GM21390 (cell line): ENCODE measurements around the gene SPTBN4.
"Not testable (repeated sequence)": the region's sequence is repeated elsewhere in the genome, so short reads cannot be mapped to it uniquely, and the experiment has no call there.

Experiments used
- ATAC-seq: cut with Tn5 transposase; IDR thresholded peaks from one replicate; pipeline ENCODE4 v1.9.1; 2021; ENCODE audit not compliant: unreplicated experiment

SPTBN4 gene

DNA sequence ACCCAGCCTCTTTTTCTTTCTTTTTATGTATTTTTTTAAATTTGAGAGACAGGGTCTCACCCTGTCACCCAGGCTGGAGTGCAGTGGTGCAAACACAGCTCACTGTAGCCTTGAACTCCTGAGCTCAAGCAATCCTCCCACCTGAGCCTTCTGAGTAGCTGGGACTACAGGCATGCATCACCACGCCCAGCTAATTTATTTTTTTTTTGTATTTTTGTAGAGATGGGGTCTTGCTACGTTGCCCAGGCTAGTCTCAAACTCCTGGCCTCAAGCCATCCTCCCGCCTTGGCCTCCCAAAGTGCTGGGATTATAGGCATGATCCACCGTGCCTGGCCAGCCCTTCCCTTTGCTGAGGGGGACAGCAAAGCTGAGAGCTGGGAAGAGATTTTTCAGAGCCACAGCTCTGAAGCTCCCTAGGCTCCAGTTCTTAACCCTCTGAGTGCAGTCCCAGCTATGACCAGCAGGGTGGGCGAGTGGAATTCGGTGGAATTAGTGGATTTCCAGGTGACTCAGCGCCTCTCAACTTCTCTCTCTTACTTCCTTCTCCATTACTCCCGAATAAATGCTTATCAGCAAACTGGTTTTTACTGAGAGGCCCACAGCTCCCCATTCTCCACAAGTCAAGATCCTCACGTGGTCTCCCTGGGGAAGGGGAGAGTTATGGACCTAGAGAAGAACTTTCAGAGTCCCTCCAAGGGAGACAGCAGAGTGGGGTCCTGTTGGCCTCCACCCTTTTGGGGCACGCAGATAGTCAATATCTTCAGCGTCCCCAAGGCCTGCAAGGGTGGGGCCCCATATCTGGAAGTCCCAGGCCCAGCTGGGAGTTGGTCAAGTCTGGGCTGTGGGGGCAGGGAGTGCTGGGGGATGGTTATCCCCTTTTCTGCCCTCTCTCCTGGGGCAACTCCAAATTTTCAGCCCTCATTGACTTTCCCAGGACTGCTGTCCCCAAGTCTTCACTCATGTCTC, 2.5 kb upstream of the SPTBN4 start:
- ATAC-seq = no peak

DNA sequence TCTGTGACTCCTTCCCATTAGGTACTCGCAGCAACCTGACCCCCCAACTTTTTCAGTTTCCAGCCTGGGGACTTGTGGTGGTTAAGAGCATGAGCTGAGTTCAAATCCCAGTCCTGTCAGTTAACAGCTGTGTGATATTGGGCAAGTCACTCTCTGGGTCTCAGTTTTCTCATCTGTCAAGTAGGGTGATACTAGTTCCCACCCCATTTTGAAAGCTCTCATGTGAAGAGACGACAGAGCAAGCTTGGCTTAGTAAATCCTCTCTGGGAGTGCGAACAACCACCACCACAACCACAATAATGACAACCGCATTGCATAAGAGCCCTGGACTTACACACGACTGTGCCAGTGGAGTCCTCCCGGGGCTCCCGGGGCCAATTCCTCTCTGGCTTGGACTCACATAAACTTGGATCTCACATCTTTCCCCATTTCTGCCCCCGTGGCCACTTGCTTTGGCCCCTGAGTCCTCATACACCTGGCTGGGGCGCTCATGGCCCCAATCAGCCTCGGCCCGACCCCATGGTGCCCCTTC, 1.7 kb upstream of the SPTBN4 start:
- ATAC-seq = no peak

DNA sequence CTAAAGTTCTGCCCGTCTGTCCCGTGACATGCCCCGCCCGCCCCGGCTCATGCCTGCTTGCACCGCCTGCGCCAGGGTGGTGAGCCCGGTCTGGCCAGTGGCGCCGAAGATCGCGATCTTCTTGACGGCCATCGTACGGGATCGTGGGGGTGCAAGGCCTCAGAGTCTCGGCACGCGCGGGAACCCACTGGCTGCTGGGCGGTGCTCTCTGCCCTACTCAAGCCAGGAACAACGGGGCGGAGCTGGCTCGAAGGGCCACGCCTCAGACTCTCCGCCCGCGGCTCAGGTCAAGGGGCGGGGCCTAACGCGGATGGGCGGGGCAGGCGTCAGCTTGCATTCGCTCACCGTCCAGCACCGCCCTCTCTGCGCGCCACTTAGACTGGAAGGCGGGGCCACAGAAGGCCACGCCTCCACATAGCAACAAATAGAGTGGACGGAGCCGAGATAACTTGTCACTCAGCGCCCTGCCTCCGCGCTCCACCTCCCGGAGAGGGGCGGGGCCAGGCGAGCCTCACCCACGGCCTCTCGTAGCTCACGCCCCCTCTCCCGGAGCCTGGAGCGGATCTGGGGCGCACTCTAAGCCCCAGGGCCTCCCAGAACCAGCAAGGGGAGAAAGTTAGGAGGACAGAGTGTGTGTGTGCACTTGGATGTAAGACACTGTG, 1.1 kb upstream of the SPTBN4 start, which contains the start of gene BLVRB:
BLVRB (minus strand) TSS at position 189 of the 662 bp plus-strand sequence; CDS start at position 132, 57 bp downstream.
- peak; percentile 79 for ATAC-seq

DNA sequence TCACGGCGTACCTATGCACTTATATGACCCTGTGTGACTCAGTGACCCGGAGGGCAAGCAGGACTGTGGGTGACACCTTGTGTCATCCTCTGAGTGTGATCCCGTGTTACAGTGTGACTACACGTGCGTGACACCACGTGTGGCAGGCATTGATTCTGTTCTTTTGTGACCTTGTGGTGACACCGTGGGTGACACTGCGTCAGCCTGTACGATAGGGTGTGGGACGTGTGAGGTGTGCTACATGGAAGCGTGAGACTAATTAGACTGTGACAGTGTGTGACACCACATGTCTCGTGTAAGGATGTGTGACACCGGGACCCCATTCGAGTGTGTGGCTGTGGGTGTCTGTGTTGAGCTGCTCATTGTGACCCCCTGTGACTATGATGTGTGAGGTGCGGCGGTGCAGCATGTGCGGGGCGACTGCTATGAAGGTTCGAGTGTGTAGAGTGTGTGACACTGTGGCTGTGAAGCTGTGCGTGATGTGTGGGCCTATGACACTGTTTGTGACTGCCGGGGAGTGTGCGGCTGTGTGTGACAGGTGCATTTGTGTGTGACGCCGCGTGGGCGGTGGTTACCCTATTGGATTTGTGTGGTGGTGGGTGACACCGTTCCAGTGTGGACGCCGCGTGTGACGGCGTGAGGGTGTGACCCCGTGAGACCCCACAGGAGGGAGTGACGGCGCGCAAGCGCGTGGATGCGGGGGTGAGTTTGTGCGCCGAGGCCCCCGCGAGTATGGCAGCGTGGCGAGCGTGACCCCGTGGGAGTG, 399 bp upstream of the SPTBN4 start:
- ATAC-seq = peak; percentile 32

DNA sequence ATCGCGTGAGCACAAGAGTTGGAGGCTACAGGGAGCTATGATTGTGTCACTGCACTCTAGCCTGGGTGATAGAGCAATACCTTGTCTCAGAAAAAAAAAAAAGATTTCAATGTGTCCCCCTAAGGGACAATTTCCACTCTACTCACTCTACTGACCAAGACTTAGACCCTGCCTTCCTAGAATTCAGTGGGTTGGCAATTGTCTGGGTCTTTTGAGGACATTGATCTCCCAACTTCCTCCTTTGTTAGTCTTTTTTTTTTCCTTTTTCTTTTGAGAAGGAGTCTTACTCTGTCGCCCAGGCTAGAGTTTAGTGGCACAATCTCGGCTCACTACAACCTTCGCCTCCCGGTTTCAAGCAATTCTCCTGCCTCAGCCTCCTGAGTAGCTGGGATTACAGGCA, 2.2 kb downstream of the SPTBN4 start:
- no peak for ATAC-seq

DNA sequence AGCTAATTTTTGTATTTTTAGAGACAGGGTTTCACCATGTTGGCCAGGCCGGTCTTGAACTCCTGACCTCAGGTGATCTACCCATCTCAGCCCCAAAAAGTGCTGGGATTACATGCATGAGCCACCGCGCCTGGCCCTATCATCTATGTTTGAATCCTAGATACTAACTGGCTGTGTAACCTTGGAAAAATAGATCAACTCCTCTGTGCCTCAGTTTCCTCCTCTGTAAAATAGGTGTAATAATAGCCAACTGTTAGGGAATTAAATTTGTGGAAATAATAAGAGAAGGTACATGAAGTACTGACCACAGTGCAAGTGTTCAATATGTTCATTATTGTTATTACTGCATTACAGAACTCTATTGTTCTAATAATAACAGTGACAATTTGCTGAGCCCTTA, 4.3 kb downstream of the SPTBN4 start:
- ATAC-seq = no peak

DNA sequence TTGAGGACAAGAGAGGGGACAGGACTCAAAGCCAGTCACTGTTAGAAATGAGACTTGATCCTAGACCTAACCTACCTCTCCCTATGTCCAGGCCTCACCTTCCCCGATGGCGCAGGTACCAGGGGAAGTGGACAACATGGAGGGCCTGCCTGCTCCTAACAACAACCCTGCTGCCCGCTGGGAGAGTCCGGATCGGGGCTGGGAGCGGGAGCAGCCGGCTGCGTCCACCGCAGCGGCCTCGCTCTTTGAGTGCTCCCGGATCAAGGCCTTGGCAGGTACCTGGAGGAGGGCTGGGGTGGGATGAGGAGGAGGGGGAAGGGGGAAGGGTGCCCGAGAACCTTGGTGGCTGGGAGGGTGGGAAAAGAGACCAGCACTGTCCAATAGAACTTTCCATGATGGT, 5.7 kb downstream of the SPTBN4 start:
- ATAC-seq = no peak

DNA sequence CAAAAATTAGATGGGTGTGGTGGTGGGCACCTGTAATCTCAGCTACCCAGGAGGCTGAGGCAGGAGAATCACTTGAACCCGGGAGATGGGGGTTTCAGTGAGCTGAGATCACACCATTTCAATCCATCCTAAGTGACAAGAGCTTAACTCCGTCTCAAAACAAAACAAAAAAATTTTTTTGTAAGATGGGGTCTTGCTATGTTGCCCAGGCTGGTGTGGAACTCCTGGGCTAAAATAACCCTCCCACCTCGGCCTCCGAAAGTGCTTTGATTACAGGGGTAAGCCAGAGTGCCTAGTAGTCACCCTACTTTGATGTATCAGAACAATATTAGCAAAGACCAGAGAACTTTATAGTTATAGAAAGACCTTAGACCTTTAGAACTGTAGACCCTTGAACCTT, 7.9 kb downstream of the SPTBN4 start:
- no peak for ATAC-seq

DNA sequence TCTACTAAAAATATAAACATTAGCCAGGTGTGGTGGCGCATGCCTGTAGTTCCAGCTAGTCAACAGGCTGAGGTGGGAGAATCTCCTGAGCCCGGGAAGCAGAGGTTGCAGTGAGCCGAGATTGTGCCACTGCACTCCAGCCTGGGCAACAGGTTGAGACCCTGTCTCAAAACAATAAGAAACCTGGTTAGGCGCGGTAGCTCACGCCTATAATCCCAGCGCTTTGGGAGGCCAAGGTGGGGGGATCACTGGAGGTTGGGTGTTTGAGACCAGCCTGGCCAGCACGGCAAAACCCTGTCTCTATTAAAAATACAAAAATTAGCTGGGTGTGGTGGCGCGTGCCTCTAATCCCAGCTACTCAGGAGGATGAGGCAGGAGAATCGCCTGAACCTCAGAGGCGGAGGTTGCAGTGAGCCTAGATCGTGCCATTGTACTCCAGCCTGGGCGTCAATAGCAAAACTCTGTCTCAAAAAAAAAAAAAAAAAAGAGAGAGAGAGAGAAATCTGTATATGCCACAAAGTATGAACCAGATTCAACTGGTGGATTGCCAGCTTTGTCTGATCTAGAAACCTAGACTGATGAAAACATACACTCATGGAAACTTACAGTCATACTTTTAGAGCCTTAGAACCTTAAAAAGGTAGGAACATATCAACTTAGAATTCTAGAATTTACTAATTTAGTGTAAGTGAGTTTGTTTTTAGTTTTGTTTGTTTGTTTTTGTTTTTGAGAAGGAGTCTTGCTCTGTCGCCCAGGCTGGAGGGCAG, 9.3 kb downstream of the SPTBN4 start:
- not testable (repeated sequence) for ATAC-seq

DNA sequence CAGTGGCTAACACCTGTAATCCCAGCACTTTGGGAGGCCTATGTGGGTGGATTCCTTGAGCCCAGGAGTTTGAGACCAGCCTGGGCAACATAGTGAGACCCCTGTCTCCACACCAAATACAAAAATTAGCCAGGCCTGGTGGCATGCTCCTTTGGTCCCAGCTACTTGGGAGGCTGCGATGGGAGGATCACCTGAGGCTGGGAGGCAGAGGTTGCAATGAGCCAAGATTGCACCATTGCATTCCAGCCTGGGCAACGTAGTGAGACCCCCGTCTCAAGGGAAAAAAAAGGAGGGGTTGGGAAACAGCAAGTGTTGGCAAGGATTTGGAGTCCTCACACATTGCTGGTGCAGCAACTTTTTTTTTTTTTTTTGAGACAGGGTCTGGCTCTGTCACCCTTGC, 19.2 kb downstream of the SPTBN4 start:
- ATAC-seq = no peak

DNA sequence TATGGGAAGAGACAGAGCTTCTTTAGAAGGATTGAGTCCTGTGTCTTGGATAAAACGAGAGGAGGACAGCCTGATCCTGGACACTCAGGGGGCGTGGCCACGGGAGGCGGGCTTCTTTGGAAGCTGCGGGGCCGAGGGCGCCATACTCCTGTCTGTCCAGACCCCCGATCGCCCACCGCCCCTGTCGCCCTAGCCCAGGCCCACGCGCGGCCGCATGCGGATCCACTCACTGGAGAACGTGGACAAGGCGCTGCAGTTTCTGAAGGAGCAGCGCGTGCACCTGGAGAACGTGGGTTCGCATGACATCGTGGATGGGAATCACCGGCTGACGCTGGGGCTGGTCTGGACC, 23.1 kb downstream of the SPTBN4 start:
- ATAC-seq = no peak

DNA sequence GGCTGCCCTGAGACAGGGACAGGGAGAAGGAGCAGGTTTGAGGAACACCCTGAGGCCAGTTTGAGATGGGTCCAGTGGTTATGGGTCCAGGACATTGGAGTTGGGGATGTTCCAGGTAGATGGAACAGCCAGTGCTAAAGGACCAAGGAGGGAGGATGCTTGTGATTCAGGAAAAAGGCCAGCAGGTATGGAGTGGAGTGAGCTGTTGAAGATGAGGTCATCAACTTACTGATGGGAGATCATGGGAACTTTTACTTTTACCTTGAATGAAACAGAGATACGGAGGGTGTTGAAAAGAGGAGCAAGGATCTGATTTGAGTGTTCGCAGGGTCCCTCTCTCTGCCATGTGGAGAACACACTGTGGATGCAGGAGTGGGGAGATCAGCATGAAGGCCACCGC, 25.5 kb downstream of the SPTBN4 start:
- no peak for ATAC-seq

DNA sequence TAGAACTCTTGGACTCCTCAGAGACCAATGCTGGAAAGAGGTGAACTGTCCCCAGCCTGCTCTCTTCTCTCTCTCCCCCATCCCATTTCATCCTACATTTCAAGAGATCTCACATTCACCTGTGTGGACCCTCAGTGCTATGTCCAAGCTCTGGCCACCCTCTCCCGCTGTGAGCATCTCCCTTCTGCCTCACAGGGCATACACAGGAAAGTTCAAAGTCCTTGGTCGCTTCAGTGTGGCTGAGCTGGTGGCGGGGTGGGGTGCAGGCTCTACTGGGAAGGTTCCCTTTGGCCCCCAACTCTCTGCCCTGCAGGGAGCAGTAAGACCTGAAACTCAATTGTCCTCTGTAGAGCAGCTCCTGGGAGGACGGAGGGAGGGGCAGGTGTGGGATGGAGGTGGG, 27.0 kb downstream of the SPTBN4 start:
- ATAC-seq = no peak

DNA sequence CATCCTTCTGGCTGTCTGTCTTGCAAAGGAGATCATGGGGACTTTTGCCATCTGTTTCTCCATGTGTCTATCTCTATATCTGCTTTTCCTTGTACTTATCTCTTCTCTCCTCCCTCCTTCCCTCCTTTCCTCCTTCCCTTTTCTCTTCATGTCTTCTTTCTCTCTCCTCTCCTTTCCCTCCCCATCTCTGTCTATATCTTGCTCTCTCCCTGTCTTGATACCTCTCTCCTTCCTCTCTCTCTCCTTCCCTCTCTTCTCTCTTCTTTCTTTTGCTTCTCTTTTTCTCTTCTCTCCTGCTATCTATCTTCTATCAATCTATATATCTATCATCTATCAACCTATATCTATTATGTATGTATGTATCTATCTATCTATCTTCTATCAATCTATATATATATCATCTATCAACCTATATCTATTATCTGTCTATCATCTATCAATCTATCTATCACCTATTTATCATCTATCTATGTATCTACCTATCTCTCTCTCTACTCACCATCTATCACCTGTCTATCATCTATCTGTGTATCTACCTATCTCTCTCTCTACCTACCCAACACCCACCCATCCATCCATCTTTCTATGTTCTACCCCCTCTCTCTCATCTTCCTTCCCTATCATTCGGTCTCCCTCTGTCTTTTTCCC, 27.5 kb downstream of the SPTBN4 start:
- ATAC-seq = no peak

DNA sequence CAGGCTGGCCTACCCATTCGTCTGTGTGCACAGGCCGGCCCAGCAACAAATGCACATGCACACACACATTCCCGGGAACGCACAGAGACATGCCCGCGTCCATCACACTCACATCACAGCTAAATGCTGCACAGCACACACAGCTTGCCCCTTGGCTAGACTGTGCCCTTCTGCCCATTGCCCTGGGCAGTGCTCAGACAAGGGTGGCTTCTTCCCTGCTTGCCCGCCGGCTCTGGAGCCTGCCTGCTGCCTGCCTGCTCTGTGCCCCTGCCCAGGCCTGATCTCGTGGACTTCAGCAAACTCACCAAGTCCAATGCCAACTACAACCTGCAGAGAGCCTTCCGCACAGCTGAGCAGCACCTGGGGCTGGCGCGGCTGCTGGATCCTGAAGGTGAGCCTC, 30.4 kb downstream of the SPTBN4 start:
- ATAC-seq = no peak

DNA sequence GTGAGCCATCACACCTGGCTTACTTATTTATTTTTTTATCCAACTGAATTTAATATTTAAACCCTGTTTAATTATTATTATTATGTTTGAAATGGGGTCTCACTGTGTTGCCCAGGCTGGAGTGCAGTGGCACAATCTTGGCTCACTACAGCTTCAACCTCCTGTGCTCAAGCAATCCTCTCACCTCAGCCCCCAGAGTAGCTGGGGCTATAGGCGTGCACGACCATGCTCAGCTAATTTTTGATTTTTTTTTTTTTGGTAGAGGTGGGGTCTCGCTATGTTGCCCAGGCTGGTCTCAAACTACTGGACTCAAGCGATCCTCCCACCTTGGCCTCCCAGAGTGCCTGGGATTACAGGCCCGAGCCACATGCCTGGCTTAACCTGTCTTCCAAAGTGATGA, 32.5 kb downstream of the SPTBN4 start:
- no peak for ATAC-seq

DNA sequence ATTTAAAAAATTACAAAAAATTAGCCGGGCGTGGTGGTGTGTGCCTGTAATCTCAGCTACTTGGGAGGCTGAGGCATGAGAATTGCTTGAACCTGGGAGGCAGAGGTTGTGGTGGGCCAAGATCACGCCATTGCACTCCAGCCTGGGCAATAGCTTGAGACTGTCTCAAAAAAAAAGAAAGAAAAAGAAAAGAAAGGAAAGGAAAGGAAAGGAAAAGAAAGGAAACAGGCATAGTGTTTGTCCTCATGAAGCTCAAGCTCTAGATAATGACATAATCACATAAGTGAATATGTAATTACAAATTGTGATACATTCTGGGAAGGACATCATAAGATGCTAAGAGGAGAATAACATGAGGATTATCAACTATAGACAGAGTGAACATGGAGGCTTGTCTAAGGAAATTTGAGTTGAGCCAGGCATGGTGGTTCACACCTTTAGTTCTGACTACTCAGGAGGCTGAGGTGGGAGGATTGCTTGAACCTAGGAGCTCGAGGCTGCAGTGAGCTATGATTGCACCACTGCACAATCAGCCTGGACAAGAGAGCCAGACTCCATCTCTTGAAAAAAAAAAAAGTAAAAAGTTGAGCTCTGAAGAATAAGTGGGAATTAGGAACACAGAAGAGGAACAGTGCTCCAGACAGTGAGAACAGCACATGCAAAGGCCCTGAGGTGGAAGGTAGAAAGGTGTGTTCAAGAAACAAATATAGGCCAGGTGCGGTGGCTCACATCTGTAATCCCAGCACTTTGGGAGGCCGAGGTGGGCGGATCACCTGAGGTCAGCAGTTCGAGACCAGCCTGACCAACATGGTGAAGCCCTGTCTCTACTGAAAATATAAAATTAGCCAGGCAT, 34.1 kb downstream of the SPTBN4 start:
- ATAC-seq = not testable (repeated sequence)

DNA sequence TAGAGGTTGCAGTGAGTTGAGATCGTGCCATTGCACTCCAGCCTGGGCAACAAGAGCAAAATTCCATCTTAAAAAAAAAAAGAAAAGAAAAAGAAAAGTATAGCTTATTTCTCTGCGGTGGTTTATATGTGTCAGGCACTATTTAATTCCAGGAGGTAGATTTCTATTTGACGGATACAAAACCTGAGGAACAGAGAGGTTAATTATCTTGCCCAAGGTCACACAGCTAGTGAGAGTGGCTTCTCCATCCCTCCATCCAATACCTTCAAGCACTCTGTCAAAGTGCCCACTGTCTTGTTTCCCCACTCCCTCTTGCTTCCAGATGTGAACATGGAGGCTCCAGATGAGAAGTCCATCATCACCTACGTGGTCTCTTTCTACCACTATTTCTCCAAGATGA, 34.8 kb downstream of the SPTBN4 start:
- ATAC-seq = no peak

DNA sequence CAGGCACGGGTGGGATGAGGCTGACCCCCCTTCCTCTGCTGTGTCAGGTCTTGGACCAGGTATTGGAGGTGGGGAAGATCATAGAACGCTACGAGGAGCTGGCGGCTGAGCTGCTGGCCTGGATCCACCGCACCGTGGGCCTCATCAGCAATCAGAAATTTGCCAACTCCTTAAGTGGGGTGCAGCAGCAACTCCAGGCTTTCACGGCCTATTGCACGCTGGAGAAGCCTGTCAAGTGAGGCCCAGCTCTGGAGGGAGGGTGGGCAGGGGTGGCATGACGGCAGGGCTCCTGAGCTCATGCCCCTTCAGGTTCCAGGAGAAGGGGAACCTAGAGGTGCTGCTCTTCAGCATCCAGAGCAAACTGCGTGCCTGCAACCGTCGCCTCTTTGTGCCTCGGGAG, 35.3 kb downstream of the SPTBN4 start:
- no peak for ATAC-seq
